Myocyte (in vitro differentiated cells): ENCODE data around the gene TMEM198. TPM values are rescaled to one million over a fixed set of nuclear protein-coding genes. Genes with fewer than 3 reads are reported as not detected.

Experiments
- DNase-seq: peaks from one replicate; pipeline ENCODE4 v3.0.0-alpha.2; 2012; ENCODE audit warnings: low read depth
- total RNA-seq: library from RNA; depleted of rRNA; stranded (reverse); fragments of >200 nt; gene quantifications from 2 replicates; pipeline ENCODE4 v1.2.3, GENCODE V29; 2014

TMEM198 gene
- total RNA-seq, 1 donor from 2014 or later = 9.0 TPM

- DNase-seq = no peak
Measured at GRCh38 chr2:219561179-219562048, 17.6 kb downstream of the TMEM198 start.

- peak; percentile 39 for DNase-seq
Measured at GRCh38 chr2:219562049-219563020, 18.5 kb downstream of the TMEM198 start.

GRCh38 chr2:219563271-219563928 lies 19.6 kb downstream of the TMEM198 start:
- no peak for DNase-seq

- DNase-seq = no peak
Measured at GRCh38 chr2:219565130-219566080, 21.6 kb downstream of the TMEM198 start.

GRCh38 chr2:219566640-219567039 lies 22.8 kb downstream of the TMEM198 start:
- DNase-seq = no peak

GRCh38 chr2:219567131-219567530 lies 23.3 kb downstream of the TMEM198 start:
- DNase-seq = no peak

- no peak for DNase-seq
Measured at GRCh38 chr2:219567791-219568361, 24.0 kb downstream of the TMEM198 start.

- no peak for DNase-seq
Measured at GRCh38 chr2:219569041-219569440, 25.2 kb downstream of the TMEM198 start.

GRCh38 chr2:219569635-219570034 lies 25.8 kb downstream of the TMEM198 start:
- no peak for DNase-seq

- peak; percentile 46 for DNase-seq
Measured at GRCh38 chr2:219570194-219570923, 26.5 kb downstream of the TMEM198 start.

GRCh38 chr2:219570924-219571310 lies 27.1 kb downstream of the TMEM198 start:
- peak; percentile 43 for DNase-seq

GRCh38 chr2:219571311-219572236 lies 27.7 kb downstream of the TMEM198 start, which contains the start of gene OBSL1:
TSS of gene OBSL1 (minus strand) at chr2:219571539. CDS start at chr2:219571232, 307 bp downstream.
- peak; percentile 96 for DNase-seq

- DNase-seq = no peak
Measured at GRCh38 chr2:219572237-219573001, 28.6 kb downstream of the TMEM198 start, which contains the start of gene INHA. TSS of gene INHA (plus strand) at chr2:219572310. CDS start at chr2:219572375, 65 bp downstream.

GRCh38 chr2:219573166-219573565 lies 29.3 kb downstream of the TMEM198 start:
- DNase-seq = no peak

- peak; percentile 40 for DNase-seq
Measured at GRCh38 chr2:219574484-219575311, 30.9 kb downstream of the TMEM198 start.
